Hepatocyte (in vitro differentiated cells): ENCODE results near the gene ETFB. TPM values are rescaled to one million over a fixed set of nuclear protein-coding genes. Genes with fewer than 3 reads are reported as not detected.

ENCODE experiments used
- DNase-seq: peaks from one replicate; pipeline ENCODE4 v3.0.0-alpha.2; 2016; ENCODE audit warnings: low spot score
- H2AFZ ChIP-seq: fragments of 200-600 bp; sonication (generic); 2 replicates; pipeline ENCODE4 v1.6.0; 2016; ENCODE audit warnings: antibody characterized with exemption, mild to moderate bottlenecking
- H3K27ac ChIP-seq: fragments of 200-600 bp; sonication (generic); 2 replicates; pipeline ENCODE4 v1.5.1; 2016; ENCODE audit warnings: mild to moderate bottlenecking
- H3K27me3 ChIP-seq: fragments of 200-600 bp; sonication (generic); 2 replicates; pipeline ENCODE4 v1.6.1; 2016
- H3K36me3 ChIP-seq: fragments of 200-600 bp; sonication (generic); replicated peaks from 2 replicates; pipeline ENCODE4 v1.5.1; 2016; ENCODE audit warnings: low read depth; ENCODE audit not compliant: insufficient read depth
- H3K4me1 ChIP-seq: fragments of 200-600 bp; sonication (generic); 2 replicates; pipeline ENCODE4 v1.5.1; 2016; ENCODE audit warnings: mild to moderate bottlenecking, moderate library complexity; ENCODE audit not compliant: insufficient read depth
- H3K4me2 ChIP-seq: fragments of 200-600 bp; sonication (generic); 2 replicates; pipeline ENCODE4 v1.6.0; 2016
- H3K4me3 ChIP-seq: fragments of 200-600 bp; sonication (generic); 2 replicates; pipeline ENCODE4 v1.5.1; 2016; ENCODE audit warnings: mild to moderate bottlenecking
- H3K79me2 ChIP-seq: fragments of 200-600 bp; sonication (generic); 2 replicates; pipeline ENCODE4 v1.6.0; 2017; ENCODE audit warnings: mild to moderate bottlenecking
- H3K9me2 ChIP-seq: fragments of 200-600 bp; sonication (generic); replicated peaks from 2 replicates; pipeline ENCODE4 v1.6.0; 2017; ENCODE audit warnings: mild to moderate bottlenecking; ENCODE audit not compliant: insufficient read depth
- H3K9me3 ChIP-seq: fragments of 200-600 bp; sonication (generic); 2 replicates; pipeline ENCODE4 v1.5.1; 2016; ENCODE audit warnings: low read depth, mild to moderate bottlenecking
- H4K20me1 ChIP-seq: fragments of 200-600 bp; sonication (generic); 2 replicates; pipeline ENCODE4 v1.6.0; 2016; ENCODE audit warnings: mild to moderate bottlenecking; ENCODE audit not compliant: insufficient read depth, poor library complexity, severe bottlenecking
- CTCF ChIP-seq: fragments of 200-600 bp; sonication (generic); IDR thresholded peaks from 2 replicates; pipeline ENCODE4 v1.5.1; 2016; ENCODE audit warnings: antibody characterized with exemption, mild to moderate bottlenecking; ENCODE audit not compliant: poor library complexity
- EZH2 ChIP-seq: fragments of 200-600 bp; sonication (generic); IDR thresholded peaks from 2 replicates; pipeline ENCODE4 v1.6.1; 2016; ENCODE audit warnings: antibody characterized with exemption, mild to moderate bottlenecking, borderline replicate concordance
- EZH2phosphoT487 ChIP-seq: fragments of 200-600 bp; sonication (generic); IDR thresholded peaks from one replicate; pipeline ENCODE4 v1.6.1; 2018; ENCODE audit warnings: antibody characterized with exemption, mild to moderate bottlenecking, low read depth, moderate library complexity; ENCODE audit not compliant: unreplicated experiment, severe bottlenecking
- WGBS: methylation state at CpG from one replicate; pipeline ENCODE4 v1.1.6; 2016; ENCODE audit warnings: low lambda C conversion rate; ENCODE audit errors: missing lambda C conversion rate; 5-methylcytosine and 5-hydroxymethylcytosine counted together
- polyA plus RNA-seq: library from polyadenylated mRNA; unstranded; fragments of >200 nt; fragmentation: Nextera tagmentation; extraction: Ambion mirVana; gene quantifications from 2 replicates; pipeline ENCODE4 v1.2.1, GENCODE V29; 2016
- total RNA-seq: library from RNA; depleted of rRNA; stranded (reverse); fragments of >200 nt; gene quantifications from 2 replicates; pipeline ENCODE4 v1.2.3, GENCODE V29; 2014

The ETFB gene
- total and polyA plus RNA-seq, 2 experiments from 2014 or later = 190 to 237 TPM

GRCh38 chr19:51329411-51329810, 36.8 kb downstream of the ETFB start:
- Histone ChIP-seq H3K27ac (no peak overlapping the region), H3K79me2 (no peaks in the 10 kb centered on the region), H3K4me2 (no peak overlapping the region), H3K27me3 (no peaks in the 10 kb centered on the region), H3K9me3 (no peaks in the 10 kb centered on the region), H4K20me1 (no peaks in the 10 kb centered on the region), H3K4me1 (no peaks in the 10 kb centered on the region), H3K36me3 (no peaks in the 10 kb centered on the region), H2AFZ (no peak overlapping the region), H3K4me3 (no peak overlapping the region), H3K9me2 (no peaks in the 10 kb centered on the region)
- DNase-seq = no peak
- TF ChIP-seq EZH2 = no peak
- no peak for TF ChIP-seq EZH2phosphoT487
- TF ChIP-seq CTCF = no peak
- WGBS = 96% methylated on average over 5 of the region's 5 CpGs

GRCh38 chr19:51327066-51328001, 38.9 kb downstream of the ETFB start:
- no peak overlapping the region for H2AFZ ChIP-seq
- no peaks in the 10 kb centered on the region for H3K36me3 ChIP-seq
- peak overlapping the region; percentile 59 for H3K4me2 ChIP-seq

GRCh38 chr19:51326216-51327065, 39.7 kb downstream of the ETFB start:
- Histone ChIP-seq H3K27ac (no peak overlapping the region), H3K9me3 (no peaks in the 10 kb centered on the region), H3K36me3 (no peaks in the 10 kb centered on the region), H4K20me1 (no peaks in the 10 kb centered on the region), H3K79me2 (no peaks in the 10 kb centered on the region), H3K4me2 (no peak overlapping the region), H3K4me3 (no peak overlapping the region), H2AFZ (no peak overlapping the region), H3K9me2 (no peaks in the 10 kb centered on the region), H3K27me3 (no peaks in the 10 kb centered on the region), H3K4me1 (no peaks in the 10 kb centered on the region)
- 71% methylated on average over 16 of the region's 36 CpGs for WGBS
- TF ChIP-seq EZH2 (no peak), CTCF (no peak), EZH2phosphoT487 (no peak)
- no peak for DNase-seq

More at GRCh38 chr19:51327066-51328001, 38.9 kb downstream of the ETFB start:
- no peaks in the 10 kb centered on the region for H4K20me1 ChIP-seq
- DNase-seq = peak; percentile 59
- H3K27ac ChIP-seq = no peak overlapping the region
- H3K27me3 ChIP-seq = no peaks in the 10 kb centered on the region
- no peak for TF ChIP-seq EZH2
- no peak for TF ChIP-seq EZH2phosphoT487
- TF ChIP-seq CTCF = no peak
- H3K4me3 ChIP-seq = no peak overlapping the region
- WGBS = 46% methylated on average over 43 of the region's 75 CpGs
- no peaks in the 10 kb centered on the region for H3K9me2 ChIP-seq
- no peaks in the 10 kb centered on the region for H3K79me2 ChIP-seq
- H3K9me3 ChIP-seq = no peaks in the 10 kb centered on the region
- H3K4me1 ChIP-seq = no peaks in the 10 kb centered on the region
